H1 (cell line): ENCODE results near the gene UNC13D. TPM values are rescaled to one million over a fixed set of nuclear protein-coding genes. Genes with fewer than 3 reads are reported as not detected.

Experiments
- ATF2 ChIP-seq: IDR thresholded peaks from 2 replicates; pipeline ENCODE4 v1.6.1; 2012; ENCODE audit warnings: low read length, inconsistent platforms
- BRCA1 ChIP-seq: IDR thresholded peaks from 2 replicates; pipeline ENCODE4 v1.6.1; 2012; ENCODE audit warnings: low read depth, low read length, improper control_type of control experiment
- CHD2 ChIP-seq: IDR thresholded peaks from 2 replicates; pipeline ENCODE4 v1.6.1; 2012; ENCODE audit warnings: low read length, improper control_type of control experiment
- CREB1 ChIP-seq: IDR thresholded peaks from 2 replicates; pipeline ENCODE4 v1.6.1; 2012; ENCODE audit warnings: inconsistent platforms
- CTBP2 ChIP-seq: IDR thresholded peaks from 2 replicates; pipeline ENCODE4 v1.7.0; 2011; ENCODE audit warnings: borderline replicate concordance, mild to moderate bottlenecking, moderate library complexity, mixed read lengths, low read length; ENCODE audit not compliant: insufficient read depth, insufficient read length
- EGR1 ChIP-seq: IDR thresholded peaks from 2 replicates; pipeline ENCODE4 v1.6.1; 2011; ENCODE audit warnings: low read depth, low read length, borderline replicate concordance
- EP300 ChIP-seq, 2 experiments: IDR thresholded peaks; 1 replicate in 1 of 2; 2 replicates in 1 of 2; pipeline ENCODE4 v1.6.1; 2011 to 2012; ENCODE audit warnings: low read depth in 2 of 2, low read length in 2 of 2, mild to moderate bottlenecking in 2 of 2, borderline replicate concordance in 1 of 2, inconsistent platforms in 1 of 2, moderate library complexity in 1 of 2
- HDAC2 ChIP-seq, 2 experiments: fragments of 300-600 bp in 1 of 2; sonication (generic) in 1 of 2; IDR thresholded peaks; 2 replicates each; pipeline ENCODE4 v1.6.1; 2011 to 2012; ENCODE audit warnings: low read depth in 2 of 2, low read length in 2 of 2, mild to moderate bottlenecking in 2 of 2, moderate library complexity in 2 of 2, borderline replicate concordance in 1 of 2, inconsistent platforms in 1 of 2
- JUN ChIP-seq: IDR thresholded peaks from 2 replicates; pipeline ENCODE4 v1.6.1; 2011; ENCODE audit warnings: low read depth, mild to moderate bottlenecking, improper control_type of control experiment, low read length
- MAFK ChIP-seq: IDR thresholded peaks from 2 replicates; pipeline ENCODE4 v1.6.1; 2012; ENCODE audit warnings: low read depth, mild to moderate bottlenecking, improper control_type of control experiment, low read length
- MAX ChIP-seq: IDR thresholded peaks from 2 replicates; pipeline ENCODE4 v1.6.1; 2012; ENCODE audit warnings: inconsistent platforms
- POLR2AphosphoS5 ChIP-seq: IDR thresholded peaks from 2 replicates; pipeline ENCODE4 v1.6.1; 2011; ENCODE audit warnings: low read depth, low read length
- RBBP5 ChIP-seq: IDR thresholded peaks from 2 replicates; pipeline ENCODE4 v1.7.1; 2012; ENCODE audit warnings: low read depth, mild to moderate bottlenecking, inconsistent platforms, low read length, moderate library complexity, borderline replicate concordance
- RNF2 ChIP-seq: fragments of 200-900, 300-1000 bp; sonication (generic); IDR thresholded peaks from 2 replicates; pipeline ENCODE4 v1.7.1; 2016; ENCODE audit warnings: borderline replicate concordance, low read depth, mild to moderate bottlenecking, antibody characterized with exemption, low read length; ENCODE audit not compliant: poor library complexity, severe bottlenecking; ENCODE audit errors: missing control alignments
- SRF ChIP-seq: IDR thresholded peaks from 2 replicates; pipeline ENCODE4 v1.6.1; 2011; ENCODE audit warnings: mild to moderate bottlenecking, low read depth, low read length, moderate library complexity
- TAF1 ChIP-seq: IDR thresholded peaks from 2 replicates; pipeline ENCODE4 v1.6.1; 2011; ENCODE audit warnings: mild to moderate bottlenecking, low read depth, low read length
- TAF7 ChIP-seq: optimal IDR thresholded peaks from 2 replicates; pipeline ENCODE3; 2011; ENCODE audit warnings: low read depth, mild to moderate bottlenecking, inconsistent platforms, low read length, moderate library complexity, borderline replicate concordance
- TBP ChIP-seq: IDR thresholded peaks from 2 replicates; pipeline ENCODE4 v1.6.1; 2011; ENCODE audit warnings: low read depth, low read length, improper control_type of control experiment
- TEAD4 ChIP-seq: IDR thresholded peaks from 2 replicates; pipeline ENCODE4 v1.6.1; 2012; ENCODE audit warnings: low read depth, low read length, inconsistent platforms, mixed read lengths
- USF2 ChIP-seq: IDR thresholded peaks from 2 replicates; pipeline ENCODE4 v1.6.1; 2011; ENCODE audit warnings: low read length, improper control_type of control experiment
- polyA plus RNA-seq, 7 experiments: library from polyadenylated mRNA; depleted of rRNA in 3 of 7; stranded (reverse) in 5 of 7; unstranded in 2 of 7; fragments of >200 nt in 5 of 7; fragments of 200-250 nt in 2 of 7; gene quantifications; 1 replicate in 5 of 7; 2 replicates in 1 of 7; 4 replicates in 1 of 7; pipeline versions ENCODE4 v1.2.1 to v1.2.3, GENCODE V29; 2011 to 2013; ENCODE audit warnings: missing spikeins in 2 of 7, mixed read lengths in 2 of 7
- total RNA-seq: library from RNA; stranded (reverse); fragmentation: NEBNext Ultra II Directional; extraction: Animal tissue kit (Norgen Biotek cat#: 25700); gene quantifications from 2 replicates; pipeline ENCODE4 v1.2.1, GENCODE V29; 2021

Gene UNC13D
- total and polyA plus RNA-seq, 2 of the 8 experiments (the other 6 are each of a cell fraction or from before 2014, with no cell fraction given), result 3.6 to 8.4 TPM

- TF ChIP-seq HDAC2 (IDR thresholded peaks at IDR 0.05; ENCODE audit: borderline replicate concordance in 1 of 2, low read depth in 2 of 2, low read length in 2 of 2), result no peak; a peak in 1 of 4 replicates
- TF ChIP-seq MAFK, result 0 out of 2 replicates have a peak, but pooled peaks have one; percentile 3
- no peak for TF ChIP-seq EGR1
- no peak for TF ChIP-seq CTBP2
- TF ChIP-seq BRCA1, result no peak
- peak; percentile 54 for TF ChIP-seq USF2
- TF ChIP-seq CHD2, result no peak
- TF ChIP-seq ATF2, result peak; percentile 76
- no peak for TF ChIP-seq RBBP5
- TF ChIP-seq JUN, result peak; percentile 100
- TF ChIP-seq RNF2, result no peak
- TF ChIP-seq POLR2AphosphoS5, result peak; percentile 87
- TF ChIP-seq MAX, result peak; percentile 92
- no peak for TF ChIP-seq SRF
- TF ChIP-seq TEAD4, result no peak
- TF ChIP-seq TAF1, result peak; percentile 98
- peak in 1 of 2 experiments; percentile 95; a peak in 2 of 3 replicates for TF ChIP-seq EP300 (IDR thresholded peaks at IDR 0.05; ENCODE audit: borderline replicate concordance in 1 of 2, low read depth in 2 of 2, low read length in 2 of 2)
- no peak; the same call in 1 of the 2 replicates for TF ChIP-seq CREB1
- peak; percentile 95 for TF ChIP-seq TBP
- TF ChIP-seq TAF7, result peak; percentile 100
Measured at GRCh38 chr17:75785016-75785890, 59.0 kb downstream of the UNC13D start (continued).
